Measurements from ENCODE around the gene PRKG1. TPM values are rescaled to one million over a fixed set of nuclear protein-coding genes. Genes with fewer than 3 reads are reported as not detected.

The PRKG1 gene
- total RNA-seq, 1 donor from 2014 or later: 50.2 TPM

DNA sequence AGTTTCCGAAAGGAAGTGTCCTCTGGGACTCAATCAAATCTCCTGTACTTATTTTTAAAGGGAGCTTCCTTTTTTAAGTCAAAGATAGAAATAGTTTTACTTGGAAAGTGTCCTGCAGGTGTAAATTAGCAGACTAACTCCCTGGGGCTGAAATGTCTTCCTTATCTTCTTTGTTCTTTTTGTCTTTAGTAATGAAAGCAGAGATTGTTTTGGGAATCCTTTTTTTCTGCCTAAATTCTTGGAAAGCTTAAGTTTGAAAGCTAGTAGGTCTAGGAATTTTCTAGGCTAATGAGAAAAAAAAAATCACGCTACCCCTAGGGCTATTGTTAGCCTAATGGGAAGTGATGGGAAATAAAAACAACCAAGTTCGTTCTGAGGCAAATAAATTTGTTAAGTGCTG, 764.2 kb downstream of the PRKG1 start:
- intact Hi-C loops (cut with DNase I): no loop called here

DNA sequence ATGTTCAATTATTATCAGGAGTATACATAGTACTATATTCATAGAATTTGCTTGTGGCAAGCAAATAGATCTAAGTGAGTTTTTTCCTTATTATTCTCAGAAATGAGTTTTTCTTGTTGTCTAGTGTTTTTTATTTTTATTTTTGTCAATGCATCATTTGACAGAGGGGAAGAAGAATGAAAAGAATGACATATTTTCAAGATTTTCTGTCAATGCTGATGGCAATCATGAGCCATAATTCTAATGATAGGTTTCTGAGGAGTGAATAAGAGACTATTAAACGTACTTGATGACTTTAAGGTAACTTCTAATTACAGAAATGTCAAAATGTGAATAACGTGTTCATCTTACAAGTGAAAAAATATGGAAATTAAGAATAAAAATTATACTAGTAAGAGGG, 769.7 kb downstream of the PRKG1 start:
- TF ChIP-seq, protein P1, sequence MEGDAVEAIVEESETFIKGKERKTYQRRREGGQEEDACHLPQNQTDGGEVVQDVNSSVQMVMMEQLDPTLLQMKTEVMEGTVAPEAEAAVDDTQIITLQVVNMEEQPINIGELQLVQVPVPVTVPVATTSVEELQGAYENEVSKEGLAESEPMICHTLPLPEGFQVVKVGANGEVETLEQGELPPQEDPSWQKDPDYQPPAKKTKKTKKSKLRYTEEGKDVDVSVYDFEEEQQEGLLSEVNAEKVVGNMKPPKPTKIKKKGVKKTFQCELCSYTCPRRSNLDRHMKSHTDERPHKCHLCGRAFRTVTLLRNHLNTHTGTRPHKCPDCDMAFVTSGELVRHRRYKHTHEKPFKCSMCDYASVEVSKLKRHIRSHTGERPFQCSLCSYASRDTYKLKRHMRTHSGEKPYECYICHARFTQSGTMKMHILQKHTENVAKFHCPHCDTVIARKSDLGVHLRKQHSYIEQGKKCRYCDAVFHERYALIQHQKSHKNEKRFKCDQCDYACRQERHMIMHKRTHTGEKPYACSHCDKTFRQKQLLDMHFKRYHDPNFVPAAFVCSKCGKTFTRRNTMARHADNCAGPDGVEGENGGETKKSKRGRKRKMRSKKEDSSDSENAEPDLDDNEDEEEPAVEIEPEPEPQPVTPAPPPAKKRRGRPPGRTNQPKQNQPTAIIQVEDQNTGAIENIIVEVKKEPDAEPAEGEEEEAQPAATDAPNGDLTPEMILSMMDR (IDR thresholded peaks at IDR 0.05): no peak
- no peaks in the 10 kb centered on the region for H3K27me3 ChIP-seq
- no peaks in the 10 kb centered on the region for H3K36me3 ChIP-seq
- H3K4me3 ChIP-seq: no peak overlapping the region
- H3K27ac ChIP-seq: no peak overlapping the region
- intact Hi-C loops (cut with DNase I): no loop called here
- H3K9me3 ChIP-seq: no peaks in the 10 kb centered on the region
- no peak for DNase-seq (ENCODE audit: low spot score in 2 of 2)
- peaks cover 0 to 4% of the 10 kb centered on the region in 2 donors for H3K4me1 ChIP-seq

More for the DNA sequence above, 764.2 kb downstream of the PRKG1 start:
- no peaks in the 10 kb centered on the region for H3K27me3 ChIP-seq
- TF ChIP-seq, protein P1 (IDR thresholded peaks at IDR 0.05): no peak
- peaks cover 4 to 5% of the 10 kb centered on the region in 2 donors for H3K4me1 ChIP-seq
- DNase-seq (ENCODE audit: low spot score in 2 of 2): no peak
- no peak overlapping the region for H3K4me3 ChIP-seq
- no peaks in the 10 kb centered on the region for H3K36me3 ChIP-seq
- H3K9me3 ChIP-seq: peaks cover 0 to 10% of the 10 kb centered on the region in 2 donors
- peak overlapping the region in 1 of 2 donors; percentile 44 for H3K27ac ChIP-seq

DNA sequence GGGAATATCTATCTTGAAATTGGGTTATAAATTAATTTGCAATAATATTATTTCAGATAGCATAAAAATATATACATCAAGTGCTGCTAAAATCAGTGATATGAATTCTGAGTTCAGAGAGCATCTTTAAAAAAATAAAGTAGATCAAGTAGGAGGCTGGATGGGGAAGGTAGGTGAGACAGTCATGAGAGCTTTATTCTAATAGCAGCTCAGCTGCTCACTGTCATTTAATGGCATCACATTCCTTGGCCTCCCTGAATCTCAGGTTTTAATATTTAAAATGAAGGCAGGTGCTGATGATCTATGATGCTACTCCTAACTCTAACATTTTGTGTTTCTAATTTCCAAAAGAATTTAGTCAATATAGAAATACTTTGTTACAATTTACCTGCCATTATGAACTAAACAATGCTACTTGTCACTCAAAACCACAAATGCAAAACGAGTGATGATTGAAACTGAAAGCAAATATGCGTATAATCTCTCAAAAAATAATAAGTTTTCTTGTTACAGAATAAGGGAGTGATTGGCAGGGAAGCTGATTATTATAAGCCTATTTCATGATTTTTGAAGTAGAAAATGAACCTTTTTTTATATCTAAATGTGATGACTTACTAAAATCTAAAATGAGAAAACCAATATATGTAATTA, 772.7 kb downstream of the PRKG1 start:
- Histone ChIP-seq H3K27me3 (no peaks in the 10 kb centered on the region), H3K36me3 (no peaks in the 10 kb centered on the region), H3K4me3 (no peak overlapping the region), H3K9me3 (no peaks in the 10 kb centered on the region), H3K27ac (no peak overlapping the region), H3K4me1 (no peaks in the 10 kb centered on the region)
- intact Hi-C loops (cut with DNase I): no loop called here
- DNase-seq (ENCODE audit: low spot score in 2 of 2): no peak
- TF ChIP-seq, protein P1 (IDR thresholded peaks at IDR 0.05): no peak

DNA sequence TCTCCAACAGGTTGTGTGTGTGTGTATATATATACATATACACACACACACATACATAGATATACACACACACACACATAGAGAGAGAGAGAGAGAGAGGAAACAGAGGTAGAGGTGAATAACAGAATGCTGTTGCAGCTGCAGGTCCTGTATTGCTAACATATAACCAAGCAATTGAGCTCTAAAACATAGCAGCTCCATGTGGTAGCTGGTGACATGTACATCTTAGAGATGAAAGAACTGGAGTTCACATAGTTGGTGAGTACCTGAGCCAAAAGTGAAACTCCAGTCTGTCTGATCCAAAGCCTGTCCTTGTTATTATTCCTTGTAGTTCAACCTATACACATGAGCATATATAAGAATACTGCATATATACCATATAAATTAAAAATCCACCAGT, 778.0 kb downstream of the PRKG1 start:
- intact Hi-C loops (cut with DNase I): no loop called here
- TF ChIP-seq, protein P1 (IDR thresholded peaks at IDR 0.05): no peak
- no peaks in the 10 kb centered on the region for H3K27me3 ChIP-seq
- H3K4me3 ChIP-seq: no peak overlapping the region
- H3K4me1 ChIP-seq: no peaks in the 10 kb centered on the region
- no peak overlapping the region for H3K27ac ChIP-seq
- H3K36me3 ChIP-seq: no peaks in the 10 kb centered on the region
- H3K9me3 ChIP-seq: peaks cover 4 to 6% of the 10 kb centered on the region in 2 donors
- no peak for DNase-seq (ENCODE audit: low spot score in 2 of 2)

DNA sequence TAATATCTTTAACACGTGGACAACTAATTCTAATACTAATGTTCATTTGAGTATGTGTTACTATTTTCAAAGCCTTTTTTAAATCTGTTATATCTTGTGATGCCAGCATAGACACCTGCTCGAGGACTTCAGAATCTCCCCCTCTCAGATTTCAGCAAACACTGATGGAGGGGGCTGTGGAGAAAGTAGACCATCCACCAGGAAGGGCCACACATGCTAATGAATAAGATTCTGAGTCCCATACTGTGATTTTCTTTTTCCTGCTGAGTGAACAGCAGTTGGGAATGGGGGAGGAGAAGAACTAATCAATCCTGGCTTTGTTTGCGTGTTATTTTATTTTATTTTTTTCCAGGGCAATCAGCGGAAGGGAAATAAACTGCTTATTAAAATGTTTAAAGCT, 783.0 kb downstream of the PRKG1 start:
- peaks cover 7 to 23% of the 10 kb centered on the region in 2 donors for H3K4me1 ChIP-seq
- DNase-seq (ENCODE audit: low spot score in 2 of 2): no peak
- H3K27ac ChIP-seq: no peak overlapping the region
- intact Hi-C loops (cut with DNase I): no loop called here
- peaks cover 4 to 6% of the 10 kb centered on the region in 2 donors for H3K9me3 ChIP-seq
- no peaks in the 10 kb centered on the region for H3K36me3 ChIP-seq
- H3K27me3 ChIP-seq: no peaks in the 10 kb centered on the region
- TF ChIP-seq, protein P1 (IDR thresholded peaks at IDR 0.05): no peak
- H3K4me3 ChIP-seq: no peak overlapping the region
